Activated naive CD8-positive, alpha-beta T cell treated with anti-CD3 and anti-CD28 coated beads, Interleukin-2, amount 50 U/mL, for 16 hours (primary cell): ENCODE results near the gene ZBTB39.
"Not testable (repeated sequence)": the region's sequence is repeated elsewhere in the genome, so short reads cannot be mapped to it uniquely, and the experiment has no call there.

Experiments
- DNase-seq: peaks from one replicate; pipeline ENCODE4 v3.0.0-alpha.2; 2020; ENCODE audit warnings: low read depth, low spot score

The ZBTB39 gene

DNA sequence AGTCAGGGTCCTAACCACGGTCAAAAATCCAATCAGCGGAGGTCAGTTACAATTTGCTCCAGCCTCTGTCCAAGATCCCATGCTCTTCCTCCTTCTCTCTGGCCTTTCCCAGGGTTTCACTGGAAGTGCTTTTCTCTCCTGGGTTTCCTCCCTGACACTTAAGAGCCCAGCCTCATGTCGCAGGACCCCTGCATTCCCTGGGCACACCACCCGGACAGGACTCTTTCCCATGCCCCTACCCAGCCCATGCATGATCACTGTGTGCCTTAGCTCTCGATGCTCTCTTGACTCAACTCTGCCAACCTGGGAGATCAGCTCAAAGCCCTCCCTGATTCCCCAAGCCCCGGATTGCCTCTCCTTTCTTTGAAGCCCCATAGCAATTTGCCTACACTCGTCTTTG, 25.4 kb upstream of the ZBTB39 start:
- DNase-seq = no peak

- DNase-seq = no peak
These were observed 24.9 kb upstream of the ZBTB39 start for GRCh38 chr12:57031138-57031725.

DNA sequence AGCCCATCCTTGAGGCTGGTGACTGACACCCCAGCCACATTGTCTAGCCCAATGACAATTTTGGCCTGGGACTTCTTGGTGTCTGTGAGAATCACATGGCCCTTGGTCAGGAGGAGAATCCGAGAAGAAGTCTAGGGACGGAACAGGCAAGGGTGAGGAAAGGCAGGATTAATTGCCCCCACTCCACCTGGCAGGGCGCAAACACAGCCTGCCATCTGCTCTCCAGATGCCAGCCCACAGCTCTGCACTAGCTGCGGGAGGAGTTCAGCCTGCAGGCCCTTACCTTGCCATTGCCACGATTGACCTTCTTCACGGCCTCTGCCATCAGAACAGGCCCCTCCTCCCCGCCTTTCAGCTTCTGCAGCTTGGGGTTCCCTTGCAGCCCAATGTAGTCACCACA, 23.1 kb upstream of the ZBTB39 start:
- DNase-seq = no peak

DNA sequence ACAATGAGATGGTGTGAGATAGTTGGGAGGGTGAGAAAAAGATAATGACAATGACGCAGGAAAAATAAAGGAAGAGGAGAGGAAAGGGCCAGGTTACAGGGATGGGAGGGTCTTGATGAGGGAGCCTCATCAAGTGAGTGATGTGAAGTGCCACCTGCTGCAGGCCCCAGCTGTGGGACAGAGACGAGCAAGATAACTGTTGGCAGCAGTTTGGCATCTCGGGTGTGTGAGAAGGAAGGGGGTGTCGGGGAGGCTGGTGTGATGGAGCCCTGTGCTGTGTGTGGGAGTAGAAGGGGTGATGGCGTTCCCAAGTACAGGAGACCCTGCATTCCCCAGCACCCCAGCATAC, 21.4 kb upstream of the ZBTB39 start:
- DNase-seq = no peak

DNA sequence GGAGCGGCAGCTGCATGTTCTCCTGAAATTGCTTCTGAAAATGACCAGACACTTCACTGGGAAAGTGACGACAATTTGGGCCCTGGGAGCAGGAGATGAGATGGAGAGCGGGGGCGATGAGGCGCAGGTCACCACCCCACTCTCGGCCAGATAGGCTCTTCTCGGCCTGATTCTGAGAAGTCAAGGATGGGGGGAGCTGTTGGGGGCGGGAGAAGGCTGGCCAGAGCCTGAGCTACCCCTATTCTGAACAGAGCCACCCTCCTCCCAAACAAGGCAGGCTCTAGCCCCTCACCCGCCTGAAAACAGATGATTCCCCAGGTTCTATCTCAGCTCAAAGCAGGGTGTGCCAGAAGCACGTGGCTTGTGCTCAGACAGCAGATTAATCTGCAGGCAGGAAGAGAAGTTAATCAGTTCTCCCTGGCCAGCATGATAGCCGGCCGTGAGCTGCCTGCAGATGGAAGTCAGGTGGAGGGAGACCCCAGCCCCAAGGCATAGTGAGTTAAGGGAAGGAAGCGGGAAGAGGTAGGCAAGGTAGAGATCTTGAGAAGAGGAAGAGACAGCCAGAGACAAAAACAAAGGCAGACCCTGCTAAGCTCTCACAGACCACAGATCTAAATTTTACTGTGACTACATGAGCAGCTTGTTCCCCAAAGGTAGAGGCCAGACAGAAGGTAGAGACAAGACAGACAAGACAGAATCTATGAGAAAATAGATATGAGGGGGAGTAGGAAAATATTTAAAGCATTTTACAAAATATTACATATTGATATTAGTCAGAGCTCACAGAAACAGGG, 20.9 kb upstream of the ZBTB39 start:
- DNase-seq = no peak

- no peak for DNase-seq
These were observed 18.9 kb upstream of the ZBTB39 start for GRCh38 chr12:57025196-57025595.

GRCh38 chr12:57022324-57022723, 16.0 kb upstream of the ZBTB39 start:
- DNase-seq = not testable (repeated sequence)

- DNase-seq = no peak
These were observed 13.8 kb upstream of the ZBTB39 start for GRCh38 chr12:57019983-57020719.

DNA sequence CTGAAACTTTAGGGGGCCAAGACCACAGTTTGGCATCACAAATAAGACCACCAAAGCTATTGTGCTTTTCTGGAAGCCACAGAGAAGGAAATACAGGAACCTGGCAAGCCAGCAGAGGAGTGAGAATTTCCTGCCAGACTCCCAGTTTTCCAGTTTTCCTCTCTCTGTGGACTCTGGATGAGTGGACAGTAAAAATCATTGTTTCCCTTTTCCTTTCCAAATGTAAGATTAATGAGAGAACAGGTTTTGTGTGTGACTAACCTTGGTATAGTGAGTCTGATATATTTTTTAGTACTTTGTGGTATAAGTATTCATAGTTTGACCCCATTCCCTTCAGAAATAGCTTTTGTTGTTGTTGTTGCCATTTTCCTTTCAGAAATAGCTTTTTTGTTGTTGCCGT, 12.6 kb upstream of the ZBTB39 start:
- DNase-seq = no peak

- not testable (repeated sequence) for DNase-seq
These were observed 12.0 kb upstream of the ZBTB39 start for GRCh38 chr12:57018353-57018752.

DNA sequence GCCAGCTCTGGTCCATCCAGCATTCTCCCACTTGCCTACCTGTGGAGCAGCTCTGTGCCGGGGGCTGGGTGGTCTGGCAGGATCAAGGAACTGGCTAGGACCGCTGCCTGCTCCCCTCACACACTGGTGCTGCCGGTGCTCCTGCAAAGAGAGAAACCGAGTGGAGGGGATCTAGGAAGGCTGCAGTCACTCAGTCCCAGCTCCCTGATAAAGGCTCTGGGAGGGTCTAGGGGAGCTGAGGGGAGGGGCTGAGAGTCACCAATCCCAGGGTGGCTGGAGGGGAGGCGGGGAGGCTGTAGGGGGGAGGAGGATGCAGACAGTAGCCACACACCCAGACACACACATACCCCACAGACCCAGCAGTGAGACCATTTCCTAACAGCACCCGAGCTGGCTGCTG, 10.0 kb upstream of the ZBTB39 start, which contains the start of gene TAC3:
TAC3 (minus strand) TSS at position 182 of the 400 bp plus-strand sequence. CDS start 732 bp downstream, outside the sequence.
- DNase-seq = no peak

DNA sequence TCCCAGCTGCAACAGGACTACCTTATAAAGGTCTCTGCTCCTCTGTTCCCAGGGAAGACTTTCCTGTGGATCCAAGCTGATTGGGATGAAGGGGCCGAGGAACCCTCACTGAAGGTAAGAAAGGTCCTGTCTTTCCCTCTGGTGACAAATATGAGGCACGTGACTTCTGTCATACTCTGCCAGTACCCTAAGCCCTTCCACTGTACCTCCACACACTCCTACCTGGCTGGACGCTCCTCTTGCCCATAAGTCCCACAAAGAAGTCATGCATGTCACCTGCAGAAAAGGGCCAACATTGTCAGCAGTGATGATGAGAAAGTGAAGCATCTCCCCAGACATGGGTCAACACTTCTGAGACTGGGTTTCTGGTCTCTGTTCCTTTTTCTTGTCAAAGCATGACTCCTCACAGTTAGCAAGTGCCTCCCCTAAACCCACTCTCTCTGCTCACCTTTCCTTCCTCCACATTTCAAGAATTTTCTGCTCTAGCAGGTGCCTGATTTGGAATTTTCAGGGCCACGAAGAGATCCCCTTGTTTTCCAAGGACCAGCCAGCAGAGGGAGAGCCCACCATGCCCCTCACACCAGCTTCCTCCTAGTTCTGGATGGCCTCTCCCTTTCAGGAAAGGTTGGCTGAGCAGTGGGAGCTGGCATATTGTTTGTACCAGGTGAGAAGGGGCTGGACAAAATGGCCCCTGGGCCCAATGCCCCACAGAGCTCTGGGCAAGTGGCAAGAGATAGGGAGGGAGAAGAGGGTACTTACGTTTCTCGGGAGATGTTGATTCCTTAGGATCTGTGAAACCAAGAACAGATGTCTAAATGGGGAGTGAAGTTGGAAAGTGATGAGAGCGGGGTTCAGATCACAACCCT, 6.5 kb upstream of the ZBTB39 start:
- no peak for DNase-seq

DNA sequence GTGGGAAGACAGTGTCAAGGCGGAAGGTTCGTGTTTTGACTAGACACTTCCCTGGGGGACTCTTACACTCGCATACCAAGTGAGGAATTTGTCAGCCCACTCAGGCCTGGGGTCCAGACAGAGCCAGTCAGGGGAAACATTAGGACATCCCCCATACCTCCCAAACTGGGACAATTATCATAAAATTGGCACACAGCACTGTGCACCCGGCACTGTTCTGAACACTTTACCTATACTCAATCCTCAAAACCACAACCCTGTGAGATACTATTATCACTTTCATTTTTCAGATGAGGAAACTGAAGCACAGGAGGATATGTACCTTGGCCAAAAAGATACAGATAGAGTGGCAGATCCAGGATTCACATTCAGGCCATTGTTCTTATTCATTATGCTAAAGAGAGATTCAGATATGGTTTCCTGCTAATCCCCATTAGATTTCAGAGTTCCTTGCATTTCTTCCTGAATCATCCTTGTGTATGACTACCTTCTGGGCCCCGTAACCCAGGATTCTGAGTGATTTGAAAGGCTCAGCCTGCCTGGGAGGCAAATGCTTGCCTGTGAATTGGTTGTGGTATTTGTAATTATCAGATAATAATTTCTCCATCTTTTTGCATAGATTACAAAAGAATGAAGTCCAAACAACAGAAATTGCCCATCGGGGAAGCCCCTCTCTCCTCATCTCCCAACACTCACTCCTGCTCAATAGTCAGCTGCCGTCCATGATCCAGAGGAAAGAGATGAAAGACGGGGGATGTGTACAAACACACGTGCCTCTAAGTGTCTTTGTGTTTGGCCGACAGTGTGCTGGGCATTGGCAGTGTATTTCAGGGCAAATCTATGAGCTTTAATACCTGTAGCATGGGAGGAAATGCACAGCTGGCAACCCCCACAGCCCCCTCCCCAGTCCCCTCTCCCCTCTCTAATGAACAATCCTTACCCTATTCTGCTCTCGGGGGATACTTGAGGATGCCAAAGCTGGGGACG, 5.4 kb upstream of the ZBTB39 start:
- DNase-seq = no peak

DNA sequence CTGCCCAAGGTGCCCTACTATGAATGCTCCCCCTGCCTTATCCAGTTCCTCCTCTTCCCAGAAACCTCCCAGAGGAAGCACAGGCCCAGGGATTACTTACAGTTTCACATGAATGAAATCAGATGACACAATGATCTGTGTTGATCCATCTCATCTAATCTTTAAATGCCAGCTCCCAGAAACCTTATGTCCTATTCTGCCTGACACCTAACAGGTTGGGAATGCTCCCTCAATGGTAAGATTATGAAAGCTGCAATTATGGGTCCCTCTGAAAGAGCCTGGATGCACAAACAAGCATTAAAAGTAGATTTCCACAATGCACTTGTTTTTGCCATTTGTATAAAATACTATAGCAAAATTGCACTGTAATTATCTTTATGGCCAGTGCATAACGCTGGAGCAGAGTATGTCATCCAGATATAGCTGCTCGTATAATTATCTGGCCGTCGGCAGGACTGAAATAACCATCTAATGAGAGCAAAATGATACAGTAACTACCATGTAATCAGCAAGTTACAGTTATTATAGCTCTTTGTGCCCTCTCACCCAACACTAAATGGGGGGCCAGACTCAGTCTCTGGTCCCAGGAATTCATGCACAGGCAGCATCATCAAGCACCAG, 4.4 kb upstream of the ZBTB39 start:
- DNase-seq = no peak

- no peak for DNase-seq
These were observed 3.7 kb upstream of the ZBTB39 start for GRCh38 chr12:57009949-57010626.

DNA sequence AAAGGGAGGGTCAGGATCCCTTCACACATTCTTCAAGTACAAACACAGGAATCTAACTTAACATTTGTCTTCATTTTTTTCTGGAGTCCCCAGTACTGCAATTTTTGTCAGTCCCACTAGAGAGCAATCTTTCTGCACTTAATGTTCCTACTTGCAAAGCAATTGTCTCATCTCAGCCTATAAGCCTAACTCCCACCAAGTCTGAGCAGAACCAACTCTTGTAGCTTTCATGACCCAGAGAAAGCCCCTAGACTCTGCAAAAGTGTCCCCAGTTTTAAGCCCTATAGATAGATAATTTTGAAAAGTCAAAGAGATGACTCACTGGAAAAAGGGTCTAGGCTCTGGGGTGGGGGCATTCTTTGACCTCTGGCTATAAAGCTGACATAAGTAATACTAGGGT, 1.8 kb upstream of the ZBTB39 start:
- DNase-seq = no peak

DNA sequence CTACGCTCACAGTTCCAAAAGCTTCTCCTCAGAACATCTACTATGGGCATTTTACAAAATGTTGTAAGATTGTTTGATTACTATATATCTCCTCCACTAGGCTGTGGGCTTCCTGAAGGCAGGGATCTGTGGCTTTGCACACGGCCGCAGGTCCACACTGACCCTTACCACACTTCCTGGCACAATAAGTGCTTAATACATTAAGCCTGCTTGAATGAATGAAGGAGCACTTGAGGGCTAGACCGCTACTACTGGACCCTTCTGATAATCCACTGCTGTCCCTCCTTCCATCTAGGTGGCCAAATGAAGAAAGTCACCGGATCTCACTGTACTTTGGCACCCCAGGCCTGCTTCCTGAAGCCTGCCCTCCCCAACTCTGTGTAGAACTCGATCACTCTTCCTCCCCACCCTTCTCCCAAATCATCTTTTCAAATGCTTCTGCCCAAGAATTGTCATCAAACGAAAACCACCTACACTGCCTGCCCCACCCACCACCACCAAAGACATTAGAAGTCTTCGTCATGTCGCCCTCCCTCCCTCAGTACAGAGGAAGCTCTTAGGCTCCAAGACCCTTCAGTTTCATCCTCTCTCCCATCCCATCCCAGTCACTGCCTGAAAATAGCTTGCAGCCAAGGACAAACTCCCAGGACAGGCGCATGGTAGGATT, 596 bp upstream of the ZBTB39 start:
- no peak for DNase-seq

GRCh38 chr12:57004651-57005050, 1.7 kb downstream of the ZBTB39 start:
- DNase-seq = no peak

DNA sequence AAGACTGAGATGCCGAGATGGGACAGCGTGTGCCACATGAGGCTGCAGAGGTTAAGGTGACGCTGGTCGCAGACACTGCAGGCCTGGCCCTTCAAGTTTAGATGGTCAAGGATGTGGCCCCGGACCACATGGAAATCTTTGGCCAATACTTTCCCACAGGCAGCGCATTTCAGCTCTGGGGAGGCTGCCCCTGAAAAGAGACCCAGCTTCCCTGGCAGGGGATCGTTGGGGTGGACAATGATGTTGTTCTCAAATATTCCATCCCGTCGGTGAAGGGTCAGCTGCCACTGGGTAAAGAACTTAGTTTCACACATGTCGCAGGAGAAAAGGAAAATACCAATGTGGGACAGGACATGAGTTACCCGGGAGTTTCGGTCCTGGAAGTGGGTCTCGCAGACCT, 3.0 kb downstream of the ZBTB39 start:
- DNase-seq = no peak
